C4-2B (cell line): ENCODE data around the gene SCO1.

Source experiments
- CTCF ChIP-seq: fragments of 450-650 bp; conservative IDR thresholded peaks from 2 replicates; pipeline ENCODE4 v1.5.1; 2017; ENCODE audit warnings: mild to moderate bottlenecking
- ZFX ChIP-seq: fragments of 450-650 bp; IDR thresholded peaks from 2 replicates; pipeline ENCODE4 v1.6.1; 2017

- TF ChIP-seq CTCF (no peak), ZFX (no peak)
Measured at GRCh38 chr17:10673312-10673711, 24.0 kb downstream of the SCO1 start.
